Nephron (organoid): ENCODE measurements around the gene CFDP1.

Source experiments
- H3K27ac Mint-ChIP-seq, 3 experiments: 2 replicates each; pipeline ENCODE4 v1.8.0; 2020; ENCODE audit warnings: mixed read lengths in 3 of 3, mild to moderate bottlenecking in 2 of 3, moderate library complexity in 1 of 3
- H3K27me3 Mint-ChIP-seq: 2 replicates; pipeline ENCODE4 v1.8.0; 2021; ENCODE audit warnings: low read depth, mild to moderate bottlenecking, moderate library complexity, mixed read lengths
- H3K36me3 Mint-ChIP-seq: 2 replicates; pipeline ENCODE4 v1.8.0; 2020; ENCODE audit warnings: low read depth, mixed read lengths
- H3K4me1 Mint-ChIP-seq: 2 replicates; pipeline ENCODE4 v1.8.0; 2020; ENCODE audit warnings: mixed read lengths
- H3K4me3 Mint-ChIP-seq, 3 experiments: 2 replicates each; pipeline ENCODE4 v1.8.0; 2020; ENCODE audit warnings: mild to moderate bottlenecking in 3 of 3, mixed read lengths in 3 of 3, moderate library complexity in 2 of 3
- H3K9me3 Mint-ChIP-seq: 2 replicates; pipeline ENCODE4 v1.8.0; 2020; ENCODE audit warnings: mixed read lengths
- TF ChIP-seq, protein P1 (sequence below), 3 experiments: fragments of 200-600 bp; sonication (generic); IDR thresholded peaks; one replicate each; pipeline ENCODE4 v1.5.0; 2021; ENCODE audit warnings: antibody characterized with exemption in 3 of 3; ENCODE audit not compliant: unreplicated experiment in 3 of 3

CFDP1 gene

DNA sequence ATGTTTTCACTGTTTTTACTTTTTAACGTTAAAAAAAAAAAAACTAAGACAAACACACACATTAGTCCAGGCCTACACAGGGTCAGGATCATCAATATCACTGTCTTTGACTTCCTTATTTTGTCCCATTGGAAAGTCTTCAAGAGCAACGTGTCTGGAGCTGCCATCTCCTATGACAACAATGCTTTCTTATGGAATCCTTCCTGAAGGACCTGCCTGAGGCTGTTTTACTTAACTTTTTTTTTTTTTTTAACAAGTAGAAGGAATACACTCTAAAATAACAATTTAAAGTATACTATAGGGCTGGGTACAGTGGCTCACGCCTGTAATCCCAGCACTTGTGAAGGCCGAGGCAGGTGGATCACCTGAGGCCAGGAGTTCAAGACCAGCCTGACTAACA is 110.1 kb downstream of the CFDP1 start:
- TF ChIP-seq, protein P1, sequence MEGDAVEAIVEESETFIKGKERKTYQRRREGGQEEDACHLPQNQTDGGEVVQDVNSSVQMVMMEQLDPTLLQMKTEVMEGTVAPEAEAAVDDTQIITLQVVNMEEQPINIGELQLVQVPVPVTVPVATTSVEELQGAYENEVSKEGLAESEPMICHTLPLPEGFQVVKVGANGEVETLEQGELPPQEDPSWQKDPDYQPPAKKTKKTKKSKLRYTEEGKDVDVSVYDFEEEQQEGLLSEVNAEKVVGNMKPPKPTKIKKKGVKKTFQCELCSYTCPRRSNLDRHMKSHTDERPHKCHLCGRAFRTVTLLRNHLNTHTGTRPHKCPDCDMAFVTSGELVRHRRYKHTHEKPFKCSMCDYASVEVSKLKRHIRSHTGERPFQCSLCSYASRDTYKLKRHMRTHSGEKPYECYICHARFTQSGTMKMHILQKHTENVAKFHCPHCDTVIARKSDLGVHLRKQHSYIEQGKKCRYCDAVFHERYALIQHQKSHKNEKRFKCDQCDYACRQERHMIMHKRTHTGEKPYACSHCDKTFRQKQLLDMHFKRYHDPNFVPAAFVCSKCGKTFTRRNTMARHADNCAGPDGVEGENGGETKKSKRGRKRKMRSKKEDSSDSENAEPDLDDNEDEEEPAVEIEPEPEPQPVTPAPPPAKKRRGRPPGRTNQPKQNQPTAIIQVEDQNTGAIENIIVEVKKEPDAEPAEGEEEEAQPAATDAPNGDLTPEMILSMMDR (IDR thresholded peaks at IDR 0.05; ENCODE audit: unreplicated experiment in 3 of 3) = no peak
- H3K27ac Mint-ChIP-seq = no peak overlapping the region
- H3K4me3 Mint-ChIP-seq = no peak overlapping the region
- H3K9me3 Mint-ChIP-seq = no peaks in the 10 kb centered on the region
- H3K27me3 Mint-ChIP-seq = peaks cover 4% of the 10 kb centered on the region
- H3K36me3 Mint-ChIP-seq = peaks cover 10% of the 10 kb centered on the region
- peaks cover 20% of the 10 kb centered on the region for H3K4me1 Mint-ChIP-seq

DNA sequence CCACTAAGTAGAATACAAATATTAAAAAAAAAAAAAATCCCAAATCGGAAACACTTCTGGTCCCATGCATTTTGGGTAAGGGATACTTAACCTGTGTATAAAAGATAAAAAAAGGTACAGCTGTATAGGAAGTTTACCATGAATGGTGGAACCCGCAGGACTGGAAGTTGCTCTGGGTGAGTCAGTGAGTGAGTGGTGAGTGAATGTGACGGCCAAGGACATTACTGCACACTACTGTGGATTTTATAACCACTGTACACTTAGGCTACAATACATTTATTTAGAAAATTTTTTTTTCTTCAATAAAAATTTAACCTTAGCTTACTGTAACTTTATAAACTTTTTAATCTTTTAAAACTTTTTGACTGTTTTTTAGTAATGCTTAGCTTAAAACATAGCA is 110.6 kb downstream of the CFDP1 start:
- Mint-ChIP-seq H3K36me3 (peaks cover 10% of the 10 kb centered on the region), H3K27me3 (peaks cover 1% of the 10 kb centered on the region), H3K27ac (no peak overlapping the region), H3K9me3 (no peaks in the 10 kb centered on the region), H3K4me1 (peaks cover 20% of the 10 kb centered on the region), H3K4me3 (no peak overlapping the region)
- TF ChIP-seq, protein P1 (IDR thresholded peaks at IDR 0.05; ENCODE audit: unreplicated experiment in 3 of 3) = no peak

DNA sequence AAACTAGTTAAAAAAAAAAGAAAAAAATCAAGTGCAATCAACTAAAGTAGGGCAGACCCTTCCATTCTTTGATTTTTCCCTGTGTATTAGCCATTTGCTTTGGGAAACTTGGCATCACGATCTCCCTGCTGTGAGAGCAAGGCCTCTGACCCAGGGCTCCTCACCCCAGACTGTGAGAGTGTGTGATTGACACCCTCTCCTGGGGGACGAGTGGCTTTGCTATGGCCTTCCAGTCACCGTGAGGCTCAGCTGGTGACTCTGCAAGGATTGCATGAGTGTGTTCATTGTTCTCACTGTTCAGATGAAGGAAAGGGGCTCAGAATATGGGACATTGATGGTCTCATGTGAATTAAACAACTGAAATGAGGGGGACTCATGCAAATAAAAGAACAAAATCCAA is 112.9 kb downstream of the CFDP1 start:
- peaks cover 20% of the 10 kb centered on the region for H3K36me3 Mint-ChIP-seq
- peaks cover 28% of the 10 kb centered on the region for H3K4me1 Mint-ChIP-seq
- TF ChIP-seq, protein P1 (IDR thresholded peaks at IDR 0.05; ENCODE audit: unreplicated experiment in 3 of 3) = no peak
- no peaks in the 10 kb centered on the region for H3K27me3 Mint-ChIP-seq
- H3K27ac Mint-ChIP-seq = peak overlapping the region; percentile 14 to 47 (median 16)
- no peak overlapping the region for H3K4me3 Mint-ChIP-seq
- H3K9me3 Mint-ChIP-seq = no peaks in the 10 kb centered on the region

DNA sequence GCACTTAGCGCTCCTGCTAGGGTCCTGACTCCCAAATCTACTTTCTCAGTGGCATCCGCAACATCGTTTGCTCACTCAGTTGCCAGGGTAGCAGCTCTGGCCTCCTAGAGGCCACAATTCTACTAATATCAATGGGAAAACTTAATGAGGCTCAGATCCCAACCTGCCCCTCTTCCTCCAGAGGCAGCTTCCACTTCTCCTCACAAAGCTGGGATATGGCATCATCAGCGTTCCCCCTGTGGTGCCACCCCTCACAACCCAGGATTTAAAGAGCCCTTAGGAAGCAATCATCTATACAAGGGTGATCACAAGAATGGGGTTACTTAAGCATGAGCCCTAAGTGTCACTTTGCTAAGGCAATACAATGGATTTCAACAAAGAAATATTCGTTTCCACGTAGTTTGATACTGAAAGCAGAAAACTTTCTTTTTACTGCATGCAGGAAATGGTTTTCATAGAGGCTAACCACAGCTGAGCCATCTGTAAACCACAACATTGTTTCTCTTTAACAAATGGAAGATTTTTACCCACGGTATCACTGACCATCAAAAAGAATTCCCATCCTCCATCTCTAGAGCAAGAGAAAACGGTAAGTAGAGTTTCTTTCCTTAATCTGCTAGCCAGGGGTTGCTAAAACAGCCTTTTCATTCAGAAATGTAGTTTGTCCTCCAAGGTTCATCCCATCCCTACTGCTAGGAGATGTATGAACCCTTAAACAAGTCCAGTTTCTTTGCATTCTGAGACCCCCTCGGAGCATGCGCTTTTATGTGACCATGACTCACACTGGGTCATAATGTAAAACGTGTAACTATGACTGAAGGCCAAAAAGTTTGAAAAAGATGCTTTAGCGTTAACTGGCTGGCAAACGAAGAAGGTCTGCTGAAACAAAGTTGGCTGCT is 113.5 kb downstream of the CFDP1 start:
- Mint-ChIP-seq H3K4me3 (no peak overlapping the region), H3K27ac (peak overlapping the region in 2 of 3 experiments; percentile 16 to 47), H3K4me1 (peaks cover 28% of the 10 kb centered on the region), H3K9me3 (no peaks in the 10 kb centered on the region), H3K27me3 (no peaks in the 10 kb centered on the region), H3K36me3 (peaks cover 20% of the 10 kb centered on the region)
- TF ChIP-seq, protein P1 (IDR thresholded peaks at IDR 0.05; ENCODE audit: unreplicated experiment in 3 of 3) = no peak

DNA sequence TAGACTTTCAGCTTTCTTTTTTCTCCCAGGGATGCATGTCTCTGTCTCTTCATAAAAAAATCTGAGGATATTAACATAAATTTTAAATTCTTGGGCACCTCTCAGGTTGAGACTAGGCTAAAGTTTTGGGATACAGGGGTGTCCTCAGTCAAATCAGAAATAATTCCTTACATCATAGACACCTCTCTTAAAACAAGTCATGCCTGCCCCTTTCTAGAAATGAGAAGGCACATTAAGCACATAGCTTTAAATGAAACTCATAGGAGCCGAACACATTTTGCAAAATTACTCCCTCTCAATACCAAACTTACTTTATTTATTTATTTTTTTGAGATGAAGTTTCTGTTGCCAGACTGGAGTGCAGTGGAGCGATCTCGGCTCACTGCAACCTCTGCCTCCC is 114.6 kb downstream of the CFDP1 start:
- peaks cover 21% of the 10 kb centered on the region for H3K36me3 Mint-ChIP-seq
- H3K9me3 Mint-ChIP-seq = no peaks in the 10 kb centered on the region
- peak overlapping the region in 1 of 3 experiments; percentile 67 for H3K27ac Mint-ChIP-seq
- H3K4me3 Mint-ChIP-seq = no peak overlapping the region
- TF ChIP-seq, protein P1 (IDR thresholded peaks at IDR 0.05; ENCODE audit: unreplicated experiment in 3 of 3) = no peak
- H3K27me3 Mint-ChIP-seq = no peaks in the 10 kb centered on the region
- peaks cover 23% of the 10 kb centered on the region for H3K4me1 Mint-ChIP-seq

DNA sequence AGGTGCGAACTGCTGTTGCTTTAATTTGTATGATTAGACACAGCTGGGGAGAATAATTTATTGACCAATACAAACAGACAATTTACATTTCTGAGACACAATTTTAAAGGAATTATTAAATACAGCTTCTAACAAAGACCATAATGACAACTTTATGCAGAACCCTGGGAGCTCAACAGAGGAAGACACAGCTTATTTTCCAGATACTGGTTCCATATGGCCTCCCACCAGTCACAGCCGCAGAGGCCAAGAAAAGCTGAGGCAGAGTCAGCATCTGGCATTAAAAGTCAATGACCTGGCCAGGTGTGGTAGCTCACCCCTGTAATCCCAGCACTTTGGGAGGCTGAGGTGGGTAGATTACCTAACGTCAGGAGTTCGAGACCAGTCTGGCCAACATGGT is 115.8 kb downstream of the CFDP1 start:
- peaks cover 27% of the 10 kb centered on the region for H3K36me3 Mint-ChIP-seq

More for the DNA sequence above, 115.8 kb downstream of the CFDP1 start:
- peak overlapping the region; percentile 83 to 95 (median 92) for H3K27ac Mint-ChIP-seq
- no peak overlapping the region for H3K4me3 Mint-ChIP-seq
- TF ChIP-seq, protein P1 (IDR thresholded peaks at IDR 0.05; ENCODE audit: unreplicated experiment in 3 of 3) = no peak
- peaks cover 22% of the 10 kb centered on the region for H3K4me1 Mint-ChIP-seq
- no peaks in the 10 kb centered on the region for H3K27me3 Mint-ChIP-seq
- no peaks in the 10 kb centered on the region for H3K9me3 Mint-ChIP-seq
